22Rv1 (cell line): ENCODE data around the gene TLL2.

ENCODE experiments used
- ZFX ChIP-seq: fragments of 450-650 bp; IDR thresholded peaks from 2 replicates; pipeline ENCODE4 v1.6.1; 2017; ENCODE audit warnings: antibody characterized with exemption, borderline replicate concordance
- TF ChIP-seq, protein P1 (sequence below): fragments of 450-650 bp; IDR thresholded peaks from 2 replicates; pipeline ENCODE4 v1.5.1; 2017; ENCODE audit warnings: mild to moderate bottlenecking

DNA sequence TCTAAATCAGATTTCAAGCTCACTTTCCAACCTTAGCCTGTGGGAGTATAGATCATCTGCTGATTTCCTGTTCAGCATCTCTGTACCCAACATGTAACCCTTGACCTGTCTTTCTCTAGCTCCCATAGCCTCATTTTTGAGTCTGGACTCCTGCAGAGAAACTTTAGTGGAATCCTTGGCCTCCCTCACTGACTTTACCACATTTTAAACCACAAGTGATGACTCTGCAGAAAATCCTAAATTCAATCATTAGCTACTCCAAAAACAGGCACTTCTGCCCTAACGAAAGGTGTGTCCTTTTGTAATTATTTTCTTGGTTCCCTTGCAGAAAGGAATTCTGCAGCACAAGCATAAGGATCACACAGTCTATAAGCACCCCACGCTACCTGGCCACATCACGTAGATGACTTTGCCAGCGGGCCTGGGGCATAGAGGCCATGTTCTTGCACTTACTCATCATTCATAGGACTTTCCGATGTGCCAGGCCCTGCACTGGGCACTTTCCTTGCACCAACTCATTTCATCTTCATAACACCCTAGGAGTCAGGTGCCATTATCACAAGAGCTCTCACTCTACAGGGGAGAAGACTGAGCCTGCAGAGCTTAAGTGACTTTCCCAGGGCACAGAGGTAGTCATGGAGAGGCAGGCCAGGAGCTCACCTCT is 97.7 kb downstream of the TLL2 start:
- TF ChIP-seq, protein P1, sequence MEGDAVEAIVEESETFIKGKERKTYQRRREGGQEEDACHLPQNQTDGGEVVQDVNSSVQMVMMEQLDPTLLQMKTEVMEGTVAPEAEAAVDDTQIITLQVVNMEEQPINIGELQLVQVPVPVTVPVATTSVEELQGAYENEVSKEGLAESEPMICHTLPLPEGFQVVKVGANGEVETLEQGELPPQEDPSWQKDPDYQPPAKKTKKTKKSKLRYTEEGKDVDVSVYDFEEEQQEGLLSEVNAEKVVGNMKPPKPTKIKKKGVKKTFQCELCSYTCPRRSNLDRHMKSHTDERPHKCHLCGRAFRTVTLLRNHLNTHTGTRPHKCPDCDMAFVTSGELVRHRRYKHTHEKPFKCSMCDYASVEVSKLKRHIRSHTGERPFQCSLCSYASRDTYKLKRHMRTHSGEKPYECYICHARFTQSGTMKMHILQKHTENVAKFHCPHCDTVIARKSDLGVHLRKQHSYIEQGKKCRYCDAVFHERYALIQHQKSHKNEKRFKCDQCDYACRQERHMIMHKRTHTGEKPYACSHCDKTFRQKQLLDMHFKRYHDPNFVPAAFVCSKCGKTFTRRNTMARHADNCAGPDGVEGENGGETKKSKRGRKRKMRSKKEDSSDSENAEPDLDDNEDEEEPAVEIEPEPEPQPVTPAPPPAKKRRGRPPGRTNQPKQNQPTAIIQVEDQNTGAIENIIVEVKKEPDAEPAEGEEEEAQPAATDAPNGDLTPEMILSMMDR, result no peak
- no peak for TF ChIP-seq ZFX
